SK-N-SH treated with all-trans-retinoic acid at 6 μM for 48 hours (cell line): ENCODE data around the gene NEU2.

Experiments
- ATAC-seq: fragments of 200-7000 bp; cut with Tn5 transposase; 3 replicates; pipeline ENCODE4 v1.9.1; 2020; ENCODE audit warnings: mild to moderate bottlenecking, moderate library complexity
- ARNTL ChIP-seq: fragments of 450-650 bp; formaldehyde crosslinking; IDR thresholded peaks from 2 replicates; pipeline ENCODE4 v1.5.0; 2020; ENCODE audit warnings: low read depth, mild to moderate bottlenecking, moderate library complexity, borderline replicate concordance
- BACH2 ChIP-seq: fragments of 250-450 bp; sonication (Bioruptor Pico); IDR thresholded peaks from 2 replicates; pipeline ENCODE4 v1.9.0; 2021; ENCODE audit warnings: mild to moderate bottlenecking, borderline replicate concordance
- CSDC2 ChIP-seq: fragments of 250-450 bp; sonication (Bioruptor Pico); IDR thresholded peaks from 2 replicates; pipeline ENCODE4 v1.5.0; 2020; ENCODE audit warnings: mild to moderate bottlenecking, moderate library complexity
- CSRNP3 ChIP-seq: fragments of 250-450 bp; sonication (Bioruptor Pico); IDR thresholded peaks from 2 replicates; pipeline ENCODE4 v1.5.1; 2021; ENCODE audit warnings: mild to moderate bottlenecking, moderate library complexity
- GLIS3 ChIP-seq: fragments of 250-450 bp; sonication (Bioruptor Pico); IDR thresholded peaks from 2 replicates; pipeline ENCODE4 v1.5.0; 2020; ENCODE audit warnings: mild to moderate bottlenecking, moderate library complexity
- ISL1 ChIP-seq: fragments of 250-450 bp; sonication (Bioruptor Pico); IDR thresholded peaks from 2 replicates; pipeline ENCODE4 v2.1.2; 2022; ENCODE audit warnings: mild to moderate bottlenecking, moderate library complexity
- PATZ1 ChIP-seq: fragments of 250-450 bp; sonication (Bioruptor Pico); IDR thresholded peaks from 2 replicates; pipeline ENCODE4 v1.8.0; 2020; ENCODE audit warnings: mild to moderate bottlenecking, moderate library complexity, borderline replicate concordance
- POU6F1 ChIP-seq: fragments of 250-450 bp; sonication (Bioruptor Pico); IDR thresholded peaks from 2 replicates; pipeline ENCODE4 v1.8.0; 2021; ENCODE audit warnings: low read depth, mild to moderate bottlenecking, moderate library complexity, borderline replicate concordance
- PPARA ChIP-seq: fragments of 250-450 bp; sonication (Bioruptor Pico); IDR thresholded peaks from 2 replicates; pipeline ENCODE4 v1.5.0; 2020; ENCODE audit warnings: mild to moderate bottlenecking, borderline replicate concordance
- RARB ChIP-seq: fragments of 250-450 bp; sonication (Bioruptor Pico); IDR thresholded peaks from 2 replicates; pipeline ENCODE4 v1.8.0; 2021; ENCODE audit warnings: mild to moderate bottlenecking, moderate library complexity
- SNAI2 ChIP-seq: fragments of 250-450 bp; sonication (Bioruptor Pico); IDR thresholded peaks from 2 replicates; pipeline ENCODE4 v1.5.0; 2020; ENCODE audit warnings: mild to moderate bottlenecking, moderate library complexity
- TCF4 ChIP-seq: fragments of 250-450 bp; sonication (Bioruptor Pico); IDR thresholded peaks from 2 replicates; pipeline ENCODE4 v1.8.0; 2021; ENCODE audit warnings: mild to moderate bottlenecking, moderate library complexity, borderline replicate concordance
- TOX ChIP-seq: fragments of 250-450 bp; sonication (Bioruptor Pico); IDR thresholded peaks from 2 replicates; pipeline ENCODE4 v1.8.0; 2021; ENCODE audit warnings: mild to moderate bottlenecking, moderate library complexity, borderline replicate concordance
- TSHZ2 ChIP-seq: fragments of 250-450 bp; sonication (Bioruptor Pico); IDR thresholded peaks from 2 replicates; pipeline ENCODE4 v1.5.0; 2020; ENCODE audit warnings: mild to moderate bottlenecking, moderate library complexity
- ZC3H10 ChIP-seq: fragments of 250-450 bp; sonication (Bioruptor Pico); IDR thresholded peaks from 2 replicates; pipeline ENCODE4 v1.5.1; 2021; ENCODE audit warnings: mild to moderate bottlenecking, moderate library complexity
- ZFP3 ChIP-seq: fragments of 250-450 bp; sonication (Bioruptor Pico); IDR thresholded peaks from 2 replicates; pipeline ENCODE4 v1.5.0; 2020; ENCODE audit warnings: mild to moderate bottlenecking, moderate library complexity
- ZFP30 ChIP-seq: fragments of 450-650 bp; formaldehyde crosslinking; IDR thresholded peaks from 2 replicates; pipeline ENCODE4 v1.5.0; 2022; ENCODE audit warnings: mild to moderate bottlenecking, moderate library complexity
- ZNF70 ChIP-seq: fragments of 450-650 bp; formaldehyde crosslinking; IDR thresholded peaks from 2 replicates; pipeline ENCODE4 v1.5.0; 2020; ENCODE audit warnings: mild to moderate bottlenecking, moderate library complexity
- ZNF8 ChIP-seq: fragments of 450-650 bp; formaldehyde crosslinking; IDR thresholded peaks from 2 replicates; pipeline ENCODE4 v1.5.0; 2020; ENCODE audit warnings: mild to moderate bottlenecking, moderate library complexity
- TF ChIP-seq, protein P1 (sequence below): fragments of 250-450 bp; sonication (Bioruptor Pico); IDR thresholded peaks from 2 replicates; pipeline ENCODE4 v1.5.1; 2020; ENCODE audit warnings: low read depth, mild to moderate bottlenecking, moderate library complexity

The NEU2 gene

GRCh38 chr2:233000886-233001750 is 31.4 kb upstream of the NEU2 start:
- ATAC-seq, result no peak
- TF ChIP-seq TSHZ2 (CRISPR knock-in tag), result no peak
- TF ChIP-seq, protein P1, sequence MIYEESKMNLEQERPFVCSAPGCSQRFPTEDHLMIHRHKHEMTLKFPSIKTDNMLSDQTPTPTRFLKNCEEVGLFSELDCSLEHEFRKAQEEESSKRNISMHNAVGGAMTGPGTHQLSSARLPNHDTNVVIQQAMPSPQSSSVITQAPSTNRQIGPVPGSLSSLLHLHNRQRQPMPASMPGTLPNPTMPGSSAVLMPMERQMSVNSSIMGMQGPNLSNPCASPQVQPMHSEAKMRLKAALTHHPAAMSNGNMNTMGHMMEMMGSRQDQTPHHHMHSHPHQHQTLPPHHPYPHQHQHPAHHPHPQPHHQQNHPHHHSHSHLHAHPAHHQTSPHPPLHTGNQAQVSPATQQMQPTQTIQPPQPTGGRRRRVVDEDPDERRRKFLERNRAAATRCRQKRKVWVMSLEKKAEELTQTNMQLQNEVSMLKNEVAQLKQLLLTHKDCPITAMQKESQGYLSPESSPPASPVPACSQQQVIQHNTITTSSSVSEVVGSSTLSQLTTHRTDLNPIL (CRISPR knock-in tag), result no peak
- no peak for TF ChIP-seq CSDC2 (CRISPR knock-in tag)
- TF ChIP-seq TCF4 (CRISPR knock-in tag), result no peak
- TF ChIP-seq GLIS3 (CRISPR knock-in tag), result no peak
- TF ChIP-seq BACH2, result no peak
- TF ChIP-seq CSRNP3, result no peak
- no peak for TF ChIP-seq POU6F1 (CRISPR knock-in tag)
- TF ChIP-seq RARB (CRISPR knock-in tag), result no peak
- TF ChIP-seq ZC3H10 (CRISPR knock-in tag), result no peak
- no peak for TF ChIP-seq ZNF70 (CRISPR knock-in tag)
- TF ChIP-seq ZFP3, result no peak
- no peak for TF ChIP-seq ZFP30 (CRISPR knock-in tag)
- no peak for TF ChIP-seq SNAI2 (CRISPR knock-in tag)
- TF ChIP-seq ZNF8 (CRISPR knock-in tag), result no peak
- TF ChIP-seq PATZ1 (CRISPR knock-in tag), result no peak

DNA sequence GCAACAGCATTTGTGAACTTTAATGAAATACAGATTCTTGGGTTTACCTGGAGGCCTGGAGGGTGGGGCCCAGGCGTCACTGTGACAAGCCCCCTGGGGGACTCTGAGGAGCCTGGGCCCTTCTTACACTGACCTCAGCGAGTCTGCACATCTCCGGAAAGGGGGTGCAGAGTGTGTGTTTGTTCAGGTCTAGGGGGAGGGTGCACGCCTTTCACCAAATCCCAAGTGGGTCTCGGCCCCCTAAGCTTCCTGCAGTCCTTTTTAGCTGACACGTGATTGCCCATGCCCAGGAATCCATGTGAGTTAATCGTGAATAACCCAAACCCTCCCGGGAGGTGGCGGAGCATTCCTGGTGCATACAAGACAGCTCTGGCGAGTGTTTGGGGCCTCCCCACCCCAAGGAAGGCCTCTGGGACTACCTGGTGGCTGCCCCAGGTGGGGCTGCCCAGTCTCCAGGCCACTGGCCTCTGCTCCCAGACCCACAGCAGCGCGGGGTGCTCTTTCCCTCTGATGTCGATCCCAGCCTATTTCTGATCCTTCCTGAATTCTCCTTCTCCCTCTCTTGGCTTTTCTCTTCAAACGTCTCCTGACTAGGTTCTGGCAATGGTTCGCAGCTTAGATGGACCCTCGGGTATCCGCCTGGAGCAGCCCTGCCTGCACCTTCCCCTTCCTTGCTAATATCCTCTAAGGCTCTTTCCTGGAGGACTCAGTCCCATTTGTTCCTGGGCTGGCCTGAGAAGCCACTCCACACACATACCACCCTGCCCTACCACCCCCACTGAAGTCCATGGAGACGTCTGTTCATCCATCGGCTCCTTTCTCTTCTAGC is 29.4 kb upstream of the NEU2 start:
- no peak for ATAC-seq
- no peak for TF ChIP-seq PATZ1 (CRISPR knock-in tag)
- TF ChIP-seq ZFP3, result no peak
- TF ChIP-seq CSDC2 (CRISPR knock-in tag), result no peak
- TF ChIP-seq, protein P1 (CRISPR knock-in tag), result no peak
- TF ChIP-seq ZFP30 (CRISPR knock-in tag), result no peak
- no peak for TF ChIP-seq ARNTL (CRISPR knock-in tag)
- no peak for TF ChIP-seq SNAI2 (CRISPR knock-in tag)
- no peak for TF ChIP-seq ZNF70 (CRISPR knock-in tag)
- TF ChIP-seq ISL1 (CRISPR knock-in tag), result no peak
- TF ChIP-seq TOX (CRISPR knock-in tag), result no peak
- TF ChIP-seq ZC3H10 (CRISPR knock-in tag), result no peak
- TF ChIP-seq CSRNP3, result no peak
- TF ChIP-seq PPARA, result no peak
